IMR-90 (cell line): Measurements from ENCODE around the gene TEX38. TPM values are rescaled to one million over a fixed set of nuclear protein-coding genes. Genes with fewer than 3 reads are reported as not detected.

Source experiments
- ATAC-seq: fragments of 200-7000 bp; cut with Tn5 transposase; 2 replicates; pipeline ENCODE4 v1.9.1; 2020; ENCODE audit warnings: low read depth, mild to moderate bottlenecking, moderate library complexity
- BruUV-seq: library from RNA; stranded (reverse); fragments of 400-500 nt; replicated peaks from 2 replicates; lab custom pipeline; 2021; lab: Mats Ljungman, UMichigan
- CTCF ChIA-PET: fragments of 300-600 bp; formaldehyde crosslinking; extraction: SDS; loops from one replicate; lab custom pipeline; 2021; ENCODE audit warnings: antibody characterized with exemption; lab: Yijun Ruan, JAX
- POLR2A ChIA-PET: fragments of 300-600 bp; sonication (Branson Sonifier 250); formaldehyde crosslinking; loops from one replicate; lab custom pipeline; 2022; ENCODE audit warnings: antibody characterized with exemption; ENCODE audit not compliant: unreplicated experiment; lab: Charles Lee
- DNase-seq: peaks from one replicate; pipeline ENCODE4 v3.0.0; 2013
- H2AFZ ChIP-seq: replicated peaks from 2 replicates; pipeline ENCODE3; 2013; ENCODE audit warnings: low read length, mild to moderate bottlenecking; ENCODE audit not compliant: poor library complexity
- H2AK5ac ChIP-seq: 2 replicates; pipeline ENCODE4 v1.6.1; 2013; ENCODE audit warnings: low read depth, low read length, inconsistent platforms
- H2AK9ac ChIP-seq: replicated peaks from 2 replicates; pipeline ENCODE3; 2013; ENCODE audit warnings: mild to moderate bottlenecking, low read depth, low read length, moderate library complexity; ENCODE audit not compliant: poor library complexity
- H2BK120ac ChIP-seq: 2 replicates; pipeline ENCODE4 v1.6.1; 2013; ENCODE audit warnings: low read depth, low read length, inconsistent platforms
- H2BK15ac ChIP-seq: 3 replicates; pipeline ENCODE4 v1.6.1; 2013; ENCODE audit warnings: low read depth, low read length, inconsistent platforms
- H2BK20ac ChIP-seq: 2 replicates; pipeline ENCODE4 v1.6.1; 2013; ENCODE audit warnings: low read depth, mild to moderate bottlenecking, inconsistent platforms, low read length, moderate library complexity
- H2BK5ac ChIP-seq: 2 replicates; pipeline ENCODE4 v1.6.1; 2013; ENCODE audit warnings: mild to moderate bottlenecking, low read depth, low read length, inconsistent platforms; ENCODE audit not compliant: poor library complexity, severe bottlenecking
- H3K14ac ChIP-seq: replicated peaks from 2 replicates; pipeline ENCODE4 v1.6.1; 2013; ENCODE audit warnings: low read depth, low read length, inconsistent platforms
- H3K18ac ChIP-seq: 2 replicates; pipeline ENCODE4 v1.6.1; 2013; ENCODE audit warnings: low read depth, low read length, control low read depth
- H3K23ac ChIP-seq: 2 replicates; pipeline ENCODE4 v1.6.1; 2013; ENCODE audit warnings: low read depth, low read length, inconsistent platforms
- H3K27ac ChIP-seq: 2 replicates; pipeline ENCODE4 v1.5.1; 2013; ENCODE audit warnings: mild to moderate bottlenecking, control low read depth, low read length; ENCODE audit not compliant: insufficient read depth
- H3K27me3 ChIP-seq: 2 replicates; pipeline ENCODE4 v1.6.1; 2013; ENCODE audit warnings: low read length; ENCODE audit not compliant: control insufficient read depth, insufficient read depth
- H3K36me3 ChIP-seq: 2 replicates; pipeline ENCODE4 v1.6.1; 2013; ENCODE audit warnings: low read length, mixed read lengths; ENCODE audit not compliant: control insufficient read depth, insufficient read depth
- H3K4ac ChIP-seq: 2 replicates; pipeline ENCODE4 v1.6.1; 2013; ENCODE audit warnings: low read depth, low read length, inconsistent platforms
- H3K4me1 ChIP-seq: 2 replicates; pipeline ENCODE4 v1.6.1; 2013; ENCODE audit warnings: low read length, mixed read lengths; ENCODE audit not compliant: control insufficient read depth, insufficient read depth
- H3K4me2 ChIP-seq: 2 replicates; pipeline ENCODE4 v1.6.1; 2013; ENCODE audit warnings: low read depth, mild to moderate bottlenecking, control low read depth, low read length, moderate library complexity
- H3K4me3 ChIP-seq: 2 replicates; pipeline ENCODE4 v1.5.1; 2013; ENCODE audit warnings: low read depth, mild to moderate bottlenecking, control low read depth, low read length, moderate library complexity; ENCODE audit not compliant: insufficient read depth
- H3K56ac ChIP-seq: 2 replicates; pipeline ENCODE4 v1.6.1; 2013; ENCODE audit warnings: low read length, inconsistent platforms; ENCODE audit not compliant: insufficient read depth; ENCODE audit errors: extremely low read depth
- H3K79me1 ChIP-seq, 2 experiments: 2 replicates each; pipeline ENCODE4 v1.6.1; 2013; ENCODE audit warnings: low read length in 2 of 2, inconsistent platforms in 1 of 2, low read depth in 1 of 2
- H3K9ac ChIP-seq: 2 replicates; pipeline ENCODE4 v1.6.1; 2013; ENCODE audit warnings: low read depth, low read length, control low read depth
- H3K9me1 ChIP-seq: 2 replicates; pipeline ENCODE4 v1.6.1; 2013; ENCODE audit warnings: low read length, inconsistent platforms; ENCODE audit not compliant: insufficient read depth
- H3K9me3 ChIP-seq: 2 replicates; pipeline ENCODE4 v1.6.1; 2013; ENCODE audit warnings: low read length; ENCODE audit not compliant: control insufficient read depth, insufficient read depth
- H4K20me1 ChIP-seq: 2 replicates; pipeline ENCODE4 v1.6.1; 2013; ENCODE audit warnings: low read length, inconsistent platforms; ENCODE audit not compliant: insufficient read depth
- H4K5ac ChIP-seq: 2 replicates; pipeline ENCODE4 v1.6.1; 2013; ENCODE audit warnings: mild to moderate bottlenecking, low read depth, low read length, control low read depth
- H4K8ac ChIP-seq, 2 experiments: 2 replicates each; pipeline ENCODE4 v1.6.1; 2013; ENCODE audit warnings: low read depth in 2 of 2, low read length in 2 of 2, control low read depth in 1 of 2, inconsistent platforms in 1 of 2
- H4K91ac ChIP-seq: 2 replicates; pipeline ENCODE4 v1.6.1; 2013; ENCODE audit warnings: low read depth, low read length, inconsistent platforms; ENCODE audit not compliant: insufficient read depth
- BHLHE40 ChIP-seq: fragments of 150-350 bp; IDR thresholded peaks from 2 replicates; pipeline ENCODE4 v1.6.1; 2016; ENCODE audit warnings: mild to moderate bottlenecking, low read depth, low read length
- FOS ChIP-seq: fragments of 150-350 bp; IDR thresholded peaks from 2 replicates; pipeline ENCODE4 v1.6.1; 2016; ENCODE audit warnings: low read depth, low read length
- MAFK ChIP-seq: IDR thresholded peaks from 2 replicates; pipeline ENCODE4 v1.6.1; 2012; ENCODE audit warnings: low read depth, low read length, improper control_type of control experiment
- MAZ ChIP-seq: IDR thresholded peaks from 2 replicates; pipeline ENCODE4 v1.6.1; 2012; ENCODE audit warnings: low read depth, mild to moderate bottlenecking, low read length, improper control_type of control experiment, moderate library complexity, borderline replicate concordance
- NFE2L2 ChIP-seq: fragments of 150-350 bp; IDR thresholded peaks from 2 replicates; pipeline ENCODE4 v1.6.1; 2016; ENCODE audit warnings: low read depth, mild to moderate bottlenecking, low read length
- POLR2A ChIP-seq: IDR thresholded peaks from 2 replicates; pipeline ENCODE4 v1.6.1; 2012; ENCODE audit warnings: mild to moderate bottlenecking, low read depth, low read length
- RAD21 ChIP-seq: IDR thresholded peaks from 2 replicates; pipeline ENCODE4 v1.6.1; 2012; ENCODE audit warnings: low read length, improper control_type of control experiment
- RCOR1 ChIP-seq: IDR thresholded peaks from 2 replicates; pipeline ENCODE4 v1.6.1; 2012; ENCODE audit warnings: mild to moderate bottlenecking, low read length, improper control_type of control experiment; ENCODE audit not compliant: insufficient replicate concordance
- RFX5 ChIP-seq: IDR thresholded peaks from 2 replicates; pipeline ENCODE4 v1.8.0; 2012; ENCODE audit warnings: low read depth, mild to moderate bottlenecking, low read length, moderate library complexity
- SMC3 ChIP-seq: fragments of 150-350 bp; IDR thresholded peaks from 2 replicates; pipeline ENCODE4 v1.6.1; 2016; ENCODE audit warnings: low read depth, mild to moderate bottlenecking, antibody characterized with exemption, low read length, moderate library complexity
- USF2 ChIP-seq: fragments of 150-350 bp; IDR thresholded peaks from 2 replicates; pipeline ENCODE4 v1.6.1; 2017; ENCODE audit warnings: mild to moderate bottlenecking, antibody characterized with exemption, low read length, low read depth
- WGBS, 2 experiments: methylation state at CpG; one replicate each; pipeline versions ENCODE4 v1.1.5 to v1.1.7; 2013; ENCODE audit warnings: missing lambda C conversion rate in 2 of 2; ENCODE audit not compliant: insufficient read length in 1 of 2; ENCODE audit errors: extremely low coverage in 2 of 2; 5-methylcytosine and 5-hydroxymethylcytosine counted together
- dilution Hi-C: fragments of 300-500 bp; cut with HindIII; formaldehyde crosslinking; loops from one replicate; pipeline ENCODE4 v1.14.3; 2018; ENCODE audit warnings: low sequenced_read_pairs; ENCODE audit not compliant: unreplicated experiment
- in situ Hi-C: fragments of 300-500 bp; cut with MboI; formaldehyde crosslinking; loops from 3 replicates; pipeline ENCODE4 v1.14.3; 2019; ENCODE audit warnings: low sequenced_read_pairs, inconsistent platforms, mixed read lengths
- intact Hi-C: fragments of 100-400 bp; cut with micrococcal nuclease; formaldehyde crosslinking; loops from 2 replicates; pipeline ENCODE4 v1.10.0; 2022
- polyA plus RNA-seq, 3 experiments: library from polyadenylated mRNA; depleted of rRNA; stranded (reverse); fragments of >200 nt; gene quantifications; 2 replicates each; pipeline ENCODE4 v1.2.3, GENCODE V29; 2012; ENCODE audit warnings: low replicate concordance in 1 of 3
- total RNA-seq: library from RNA; depleted of rRNA; stranded (reverse); fragments of >200 nt; gene quantifications from 2 replicates; pipeline ENCODE4 v1.2.3, GENCODE V29; 2012
- TF ChIP-seq, protein P1 (sequence below): fragments of 150-350 bp; IDR thresholded peaks from 2 replicates; pipeline ENCODE4 v1.6.1; 2016; ENCODE audit warnings: low read depth, mild to moderate bottlenecking, low read length, moderate library complexity, borderline replicate concordance

TEX38 gene
- total and polyA plus RNA-seq, 2 of the 4 experiments (the other 2 are of a cell fraction), result not detected

DNA sequence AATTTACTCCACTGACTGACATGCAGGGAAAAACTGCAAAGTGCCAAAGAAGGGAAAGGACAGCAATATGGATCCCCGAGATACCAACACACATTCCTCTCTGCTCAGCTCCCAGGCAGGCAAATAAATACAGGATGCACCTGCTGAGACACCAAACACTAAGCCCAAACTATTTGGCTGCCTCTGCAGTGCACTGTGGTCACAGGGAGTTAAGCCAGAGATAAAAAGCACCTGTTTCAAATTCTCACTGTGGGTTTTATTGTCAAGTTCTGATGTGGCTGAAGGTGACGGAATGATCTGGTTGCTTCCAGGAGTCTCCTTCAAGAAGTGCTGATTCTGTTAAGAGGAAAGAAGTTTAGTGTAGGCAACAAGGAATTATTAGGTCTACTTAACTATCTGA lies 17.7 kb downstream of the TEX38 start:
- in situ Hi-C loops (no loop called here), intact Hi-C loops (no loop called here), dilution Hi-C loops (no loop called here)
- Histone ChIP-seq H2AFZ (no peak overlapping the region), H3K18ac (no peak overlapping the region), H3K56ac (no peak overlapping the region), H3K23ac (no peak overlapping the region), H4K20me1 (no peaks in the 10 kb centered on the region), H4K5ac (no peak overlapping the region), H2BK5ac (no peak overlapping the region), H4K8ac (no peak overlapping the region), H3K4ac (no peak overlapping the region), H2BK15ac (no peak overlapping the region), H3K4me2 (no peak overlapping the region), H3K4me3 (no peak overlapping the region), H2BK20ac (no peak overlapping the region), H3K27ac (no peak overlapping the region), H2BK120ac (no peak overlapping the region), H2AK5ac (no peak overlapping the region), H3K27me3 (no peaks in the 10 kb centered on the region), H3K9me1 (peaks cover 4% of the 10 kb centered on the region; the same call in 1 of the 2 replicates), H3K14ac (no peak overlapping the region), H3K79me1 (peaks cover 10 to 19% of the 10 kb centered on the region in 2 experiments; a peak in 3 of 4 replicates), H4K91ac (no peak overlapping the region), H3K36me3 (peaks cover 35% of the 10 kb centered on the region), H3K9ac (no peak overlapping the region), H3K9me3 (no peaks in the 10 kb centered on the region), H3K4me1 (0 out of 2 replicates have a peak, but pooled peaks cover 4% of the 10 kb centered on the region), H2AK9ac (no peak overlapping the region)
- no peak for ATAC-seq
- DNase-seq, result no peak
- BruUV-seq, result no TSS peak
- 83% methylated on average over 1 of the region's 2 CpGs; no CpG with 5 or more reads in 1 of the 2 experiments for WGBS, 2 experiments
- ChIA-PET CTCF (interaction anchor here (0.6 kb wide), 1 partner anchor 365 kb away, joined by 3 read pairs; no protein-coding TSS in a partner anchor), POLR2A (no interaction called here)
- TF ChIP-seq FOS, result no peak
- TF ChIP-seq MAFK, result no peak
- no peak for TF ChIP-seq MAZ
- no peak for TF ChIP-seq RAD21
- TF ChIP-seq SMC3, result no peak
- TF ChIP-seq, protein P1, sequence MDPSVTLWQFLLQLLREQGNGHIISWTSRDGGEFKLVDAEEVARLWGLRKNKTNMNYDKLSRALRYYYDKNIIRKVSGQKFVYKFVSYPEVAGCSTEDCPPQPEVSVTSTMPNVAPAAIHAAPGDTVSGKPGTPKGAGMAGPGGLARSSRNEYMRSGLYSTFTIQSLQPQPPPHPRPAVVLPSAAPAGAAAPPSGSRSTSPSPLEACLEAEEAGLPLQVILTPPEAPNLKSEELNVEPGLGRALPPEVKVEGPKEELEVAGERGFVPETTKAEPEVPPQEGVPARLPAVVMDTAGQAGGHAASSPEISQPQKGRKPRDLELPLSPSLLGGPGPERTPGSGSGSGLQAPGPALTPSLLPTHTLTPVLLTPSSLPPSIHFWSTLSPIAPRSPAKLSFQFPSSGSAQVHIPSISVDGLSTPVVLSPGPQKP, result no peak
- no peak for TF ChIP-seq POLR2A
- TF ChIP-seq BHLHE40, result no peak
- no peak for TF ChIP-seq USF2
- TF ChIP-seq NFE2L2, result no peak
- TF ChIP-seq RCOR1, result no peak
- TF ChIP-seq RFX5, result no peak
